ENCODE measurements around the gene EXOSC2. TPM values are rescaled to one million over a fixed set of nuclear protein-coding genes. Genes with fewer than 3 reads are reported as not detected.
"Not testable (repeated sequence)": the region's sequence is repeated elsewhere in the genome, so short reads cannot be mapped to it uniquely, and the experiment has no call there.

Gene EXOSC2
- total RNA-seq, 1 experiment from 2014 or later: 41.0 TPM

DNA sequence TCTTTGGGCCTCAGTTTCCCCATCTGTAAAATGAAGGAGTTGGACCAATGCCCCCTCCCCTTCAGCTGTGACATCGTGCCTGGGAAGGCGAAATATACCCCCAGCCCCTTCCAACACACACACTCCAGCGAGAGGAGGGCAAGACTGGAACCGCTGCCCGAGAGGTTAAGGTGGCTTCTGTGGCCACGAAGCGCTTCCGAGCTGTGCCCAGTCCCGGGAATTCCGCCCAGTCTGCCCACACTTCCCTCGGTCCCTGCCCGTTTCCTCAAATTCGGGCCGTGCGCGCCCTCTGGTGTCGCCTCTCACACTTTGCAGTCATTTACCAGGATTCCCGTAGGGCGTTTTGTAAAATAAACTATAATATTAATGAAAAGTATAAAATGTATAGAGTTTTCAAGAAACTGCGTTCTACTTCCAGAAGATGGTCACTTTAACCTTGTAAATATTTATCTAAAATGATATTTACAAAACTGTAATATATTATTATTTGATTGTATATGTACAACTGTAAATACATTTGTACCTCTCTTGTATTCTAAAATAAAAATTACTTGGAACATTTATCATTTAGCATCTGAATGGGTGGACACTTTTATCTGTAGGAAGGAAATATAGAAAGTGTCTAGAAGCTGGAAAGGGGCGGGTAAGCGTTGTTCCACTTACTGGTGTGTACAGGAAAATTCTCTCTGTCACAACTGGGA, 11.0 kb upstream of the EXOSC2 start:
- H3K4me3 ChIP-seq (ENCODE audit: low read depth in 2 of 2, low read length in 2 of 2): peak overlapping the region; percentile 53 to 58
- in situ Hi-C loops (cut with HindIII; ENCODE audit: low pct_unique_long_range_greater_than_20kb, low sequenced_read_pairs): no loop called here
- CTCF ChIA-PET: interaction anchor here (0.7 kb wide), 1 partner anchor 224 kb away, joined by 7 read pairs; no protein-coding TSS in a partner anchor
- no peaks in the 10 kb centered on the region for H3K4me1 ChIP-seq (ENCODE audit: control insufficient read depth, insufficient read depth, low read length)
- no TSS peak for BruUV-seq (replicated peaks)
- TF ChIP-seq, protein P1, sequence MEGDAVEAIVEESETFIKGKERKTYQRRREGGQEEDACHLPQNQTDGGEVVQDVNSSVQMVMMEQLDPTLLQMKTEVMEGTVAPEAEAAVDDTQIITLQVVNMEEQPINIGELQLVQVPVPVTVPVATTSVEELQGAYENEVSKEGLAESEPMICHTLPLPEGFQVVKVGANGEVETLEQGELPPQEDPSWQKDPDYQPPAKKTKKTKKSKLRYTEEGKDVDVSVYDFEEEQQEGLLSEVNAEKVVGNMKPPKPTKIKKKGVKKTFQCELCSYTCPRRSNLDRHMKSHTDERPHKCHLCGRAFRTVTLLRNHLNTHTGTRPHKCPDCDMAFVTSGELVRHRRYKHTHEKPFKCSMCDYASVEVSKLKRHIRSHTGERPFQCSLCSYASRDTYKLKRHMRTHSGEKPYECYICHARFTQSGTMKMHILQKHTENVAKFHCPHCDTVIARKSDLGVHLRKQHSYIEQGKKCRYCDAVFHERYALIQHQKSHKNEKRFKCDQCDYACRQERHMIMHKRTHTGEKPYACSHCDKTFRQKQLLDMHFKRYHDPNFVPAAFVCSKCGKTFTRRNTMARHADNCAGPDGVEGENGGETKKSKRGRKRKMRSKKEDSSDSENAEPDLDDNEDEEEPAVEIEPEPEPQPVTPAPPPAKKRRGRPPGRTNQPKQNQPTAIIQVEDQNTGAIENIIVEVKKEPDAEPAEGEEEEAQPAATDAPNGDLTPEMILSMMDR (IDR thresholded peaks at IDR 0.05): peak; percentile 83
- TF ChIP-seq, protein P2, sequence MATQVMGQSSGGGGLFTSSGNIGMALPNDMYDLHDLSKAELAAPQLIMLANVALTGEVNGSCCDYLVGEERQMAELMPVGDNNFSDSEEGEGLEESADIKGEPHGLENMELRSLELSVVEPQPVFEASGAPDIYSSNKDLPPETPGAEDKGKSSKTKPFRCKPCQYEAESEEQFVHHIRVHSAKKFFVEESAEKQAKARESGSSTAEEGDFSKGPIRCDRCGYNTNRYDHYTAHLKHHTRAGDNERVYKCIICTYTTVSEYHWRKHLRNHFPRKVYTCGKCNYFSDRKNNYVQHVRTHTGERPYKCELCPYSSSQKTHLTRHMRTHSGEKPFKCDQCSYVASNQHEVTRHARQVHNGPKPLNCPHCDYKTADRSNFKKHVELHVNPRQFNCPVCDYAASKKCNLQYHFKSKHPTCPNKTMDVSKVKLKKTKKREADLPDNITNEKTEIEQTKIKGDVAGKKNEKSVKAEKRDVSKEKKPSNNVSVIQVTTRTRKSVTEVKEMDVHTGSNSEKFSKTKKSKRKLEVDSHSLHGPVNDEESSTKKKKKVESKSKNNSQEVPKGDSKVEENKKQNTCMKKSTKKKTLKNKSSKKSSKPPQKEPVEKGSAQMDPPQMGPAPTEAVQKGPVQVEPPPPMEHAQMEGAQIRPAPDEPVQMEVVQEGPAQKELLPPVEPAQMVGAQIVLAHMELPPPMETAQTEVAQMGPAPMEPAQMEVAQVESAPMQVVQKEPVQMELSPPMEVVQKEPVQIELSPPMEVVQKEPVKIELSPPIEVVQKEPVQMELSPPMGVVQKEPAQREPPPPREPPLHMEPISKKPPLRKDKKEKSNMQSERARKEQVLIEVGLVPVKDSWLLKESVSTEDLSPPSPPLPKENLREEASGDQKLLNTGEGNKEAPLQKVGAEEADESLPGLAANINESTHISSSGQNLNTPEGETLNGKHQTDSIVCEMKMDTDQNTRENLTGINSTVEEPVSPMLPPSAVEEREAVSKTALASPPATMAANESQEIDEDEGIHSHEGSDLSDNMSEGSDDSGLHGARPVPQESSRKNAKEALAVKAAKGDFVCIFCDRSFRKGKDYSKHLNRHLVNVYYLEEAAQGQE (IDR thresholded peaks at IDR 0.05; ENCODE audit: insufficient read depth in 1 of 2, low read depth in 2 of 2, low read length in 1 of 2): no peak
- TF ChIP-seq TCF7L2 (IDR thresholded peaks at IDR 0.05; ENCODE audit: low read depth, low read length): no peak
- no peak for TF ChIP-seq SIN3A (IDR thresholded peaks at IDR 0.05; ENCODE audit: borderline replicate concordance, insufficient read depth, low read depth, low read length)
- H3K9me3 ChIP-seq (ENCODE audit: control insufficient read depth, insufficient read depth, low read depth, low read length): no peaks in the 10 kb centered on the region
- POLR2A ChIA-PET: interaction anchor here (0.7 kb wide), 1 partner anchor 200 kb away, joined by 14 read pairs; no protein-coding TSS in a partner anchor
- no peaks in the 10 kb centered on the region for H3K36me3 ChIP-seq (ENCODE audit: control insufficient read depth, insufficient read depth, low read length)
- DNase-seq (ENCODE audit: low read depth, low spot score): no peak
- H3K27ac ChIP-seq (ENCODE audit: low read length): no peak overlapping the region
- no peaks in the 10 kb centered on the region for H3K27me3 ChIP-seq (ENCODE audit: control insufficient read depth, insufficient read depth, low read length)
- intact Hi-C loops (cut with micrococcal nuclease; ENCODE audit: unreplicated experiment): no loop called here
- peak; percentile 83 for ATAC-seq

DNA sequence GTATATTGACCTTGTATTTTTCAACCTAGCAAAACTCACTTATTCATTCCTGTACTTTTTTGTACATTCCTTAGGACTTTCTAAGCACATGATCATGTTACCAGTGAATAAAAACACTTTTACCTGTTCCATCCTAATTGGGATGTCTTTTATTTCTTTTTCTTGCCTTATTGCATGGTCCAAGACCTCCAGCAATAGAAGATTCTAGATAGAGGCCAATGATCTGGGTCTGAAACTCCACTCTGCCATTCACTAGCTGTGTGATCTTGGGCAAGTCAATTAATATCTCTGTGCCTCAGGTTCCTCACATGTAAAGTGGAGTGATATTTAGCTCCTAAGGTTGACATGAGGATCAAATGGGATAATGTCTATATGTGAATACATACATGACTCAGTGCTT, 8.5 kb upstream of the EXOSC2 start:
- Histone ChIP-seq H3K9me3 (ENCODE audit: control insufficient read depth, insufficient read depth, low read depth, low read length) (no peaks in the 10 kb centered on the region), H3K36me3 (ENCODE audit: control insufficient read depth, insufficient read depth, low read length) (no peaks in the 10 kb centered on the region), H3K27me3 (ENCODE audit: control insufficient read depth, insufficient read depth, low read length) (no peaks in the 10 kb centered on the region), H3K4me3 (ENCODE audit: low read depth in 2 of 2, low read length in 2 of 2) (no peak overlapping the region), H3K27ac (ENCODE audit: low read length) (no peak overlapping the region), H3K4me1 (ENCODE audit: control insufficient read depth, insufficient read depth, low read length) (no peaks in the 10 kb centered on the region)
- no peak for ATAC-seq
- intact Hi-C loops (cut with micrococcal nuclease; ENCODE audit: unreplicated experiment) (no loop called here), in situ Hi-C loops (cut with HindIII; ENCODE audit: low pct_unique_long_range_greater_than_20kb, low sequenced_read_pairs) (no loop called here)
- ChIA-PET CTCF (interaction anchor here (0.7 kb wide), 1 partner anchor 229 kb away, joined by 10 read pairs; no protein-coding TSS in a partner anchor), POLR2A (no interaction called here)
- DNase-seq (ENCODE audit: low read depth, low spot score): no peak
- no TSS peak for BruUV-seq (replicated peaks)
- TF ChIP-seq, protein P2 (IDR thresholded peaks at IDR 0.05; ENCODE audit: insufficient read depth in 1 of 2, low read depth in 2 of 2, low read length in 1 of 2): no peak
- TF ChIP-seq, protein P1 (IDR thresholded peaks at IDR 0.05): no peak
- no peak for TF ChIP-seq TCF7L2 (IDR thresholded peaks at IDR 0.05; ENCODE audit: low read depth, low read length)
- TF ChIP-seq POLR2AphosphoS5 (IDR thresholded peaks at IDR 0.05; ENCODE audit: low read depth, low read length): no peak
- no peak for TF ChIP-seq SIN3A (IDR thresholded peaks at IDR 0.05; ENCODE audit: borderline replicate concordance, insufficient read depth, low read depth, low read length)

DNA sequence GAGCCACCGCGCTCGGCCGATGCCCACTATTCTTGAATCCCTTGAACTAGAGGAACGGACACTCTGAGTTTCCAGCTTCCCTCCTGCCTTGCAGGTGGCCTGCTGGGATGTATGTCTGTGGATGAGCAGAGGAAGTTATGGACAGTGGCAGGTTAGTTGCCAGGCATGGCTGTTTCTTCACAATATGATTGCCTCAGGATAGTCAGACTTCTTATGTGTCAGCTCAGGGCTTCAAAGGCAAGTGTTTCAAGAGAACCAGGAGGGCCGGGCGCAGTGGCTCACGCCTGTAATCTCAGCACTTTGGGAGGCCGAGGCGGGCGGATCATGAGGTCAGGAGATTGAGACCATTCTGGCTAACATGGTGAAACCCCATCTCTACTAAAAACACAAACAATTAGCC, 7.6 kb upstream of the EXOSC2 start:
- CTCF ChIA-PET: interaction anchor here (0.7 kb wide), 1 partner anchor 306 kb away, joined by 17 read pairs; no protein-coding TSS in a partner anchor
- in situ Hi-C loops (cut with HindIII; ENCODE audit: low pct_unique_long_range_greater_than_20kb, low sequenced_read_pairs); H3K36me3 ChIP-seq (ENCODE audit: control insufficient read depth, insufficient read depth, low read length); H3K27me3 ChIP-seq (ENCODE audit: control insufficient read depth, insufficient read depth, low read length); H3K4me1 ChIP-seq (ENCODE audit: control insufficient read depth, insufficient read depth, low read length); H3K4me3 ChIP-seq (ENCODE audit: low read depth in 2 of 2, low read length in 2 of 2); H3K9me3 ChIP-seq (ENCODE audit: control insufficient read depth, insufficient read depth, low read depth, low read length); H3K27ac ChIP-seq (ENCODE audit: low read length); DNase-seq (ENCODE audit: low read depth, low spot score); POLR2A ChIA-PET; ATAC-seq; BruUV-seq (replicated peaks); intact Hi-C loops (cut with micrococcal nuclease; ENCODE audit: unreplicated experiment): not testable (repeated sequence)
